WTC11 (cell line): ENCODE data around the gene DDX28. TPM values are rescaled to one million over a fixed set of nuclear protein-coding genes. Genes with fewer than 3 reads are reported as not detected.

Source experiments
- ATAC-seq: fragments of 200-7000 bp; cut with Tn5 transposase; 2 replicates; pipeline ENCODE4 v1.10.0; 2021; ENCODE audit warnings: mild to moderate bottlenecking, moderate library complexity
- Bru-seq: library from RNA; stranded (reverse); fragments of 400-500 nt; gene quantifications from one replicate; lab custom pipeline; 2021; lab: Mats Ljungman, UMichigan
- CTCF ChIA-PET: fragments of 300-600 bp; sonication (Branson Sonifier 250); formaldehyde crosslinking; loops from one replicate; lab custom pipeline; 2021; ENCODE audit warnings: antibody characterized with exemption; lab: Charles Lee
- POLR2A ChIA-PET: fragments of 350-600 bp; sonication (Branson Sonifier 250); formaldehyde crosslinking; loops from one replicate; lab custom pipeline; 2021; ENCODE audit warnings: antibody characterized with exemption; lab: Charles Lee
- DNase-seq: peaks from one replicate; pipeline ENCODE4 v3.0.0; 2021; ENCODE audit warnings: low spot score
- H3K27ac Mint-ChIP-seq: 2 replicates; pipeline ENCODE4 v1.8.0; 2021; ENCODE audit warnings: mixed read lengths
- H3K27me3 Mint-ChIP-seq: 2 replicates; pipeline ENCODE4 v1.8.0; 2021; ENCODE audit warnings: low read depth, mild to moderate bottlenecking, moderate library complexity, mixed read lengths
- H3K36me3 Mint-ChIP-seq: 2 replicates; pipeline ENCODE4 v1.8.0; 2021; ENCODE audit warnings: mixed read lengths
- H3K4me1 Mint-ChIP-seq: 2 replicates; pipeline ENCODE4 v1.8.0; 2022; ENCODE audit warnings: mixed read lengths
- H3K4me3 Mint-ChIP-seq: 2 replicates; pipeline ENCODE4 v1.8.0; 2021; ENCODE audit warnings: mild to moderate bottlenecking, moderate library complexity, mixed read lengths
- H3K9me3 Mint-ChIP-seq: 2 replicates; pipeline ENCODE4 v1.8.0; 2021; ENCODE audit warnings: mixed read lengths
- CREB1 ChIP-seq: sonication (generic); formaldehyde crosslinking; IDR thresholded peaks from 2 replicates; pipeline ENCODE4 v1.8.0; 2023; ENCODE audit warnings: mild to moderate bottlenecking, missing genetic modification reagents
- CREM ChIP-seq: sonication (generic); formaldehyde crosslinking; IDR thresholded peaks from 2 replicates; pipeline ENCODE4 v1.8.1; 2022; ENCODE audit warnings: mild to moderate bottlenecking, missing genetic modification reagents, moderate library complexity
- ESRRA ChIP-seq: sonication (generic); formaldehyde crosslinking; IDR thresholded peaks from 2 replicates; pipeline ENCODE4 v1.8.1; 2022; ENCODE audit warnings: mild to moderate bottlenecking, missing genetic modification reagents, borderline replicate concordance
- JAZF1 ChIP-seq: fragments of 250-450 bp; sonication (Bioruptor Pico); IDR thresholded peaks from 2 replicates; pipeline ENCODE4 v1.9.0; 2021; ENCODE audit warnings: moderate library complexity, mild to moderate bottlenecking, inconsistent platforms
- MXD4 ChIP-seq: fragments of 250-450 bp; sonication (Bioruptor Pico); IDR thresholded peaks from 2 replicates; pipeline ENCODE4 v1.8.0; 2021; ENCODE audit warnings: mild to moderate bottlenecking, moderate library complexity, borderline replicate concordance
- SMAD3 ChIP-seq: sonication (generic); formaldehyde crosslinking; IDR thresholded peaks from 2 replicates; pipeline ENCODE4 v1.8.0; 2022; ENCODE audit warnings: missing genetic modification reagents, mild to moderate bottlenecking, borderline replicate concordance
- TEAD1 ChIP-seq: sonication (generic); formaldehyde crosslinking; IDR thresholded peaks from 2 replicates; pipeline ENCODE4 v1.8.0; 2022; ENCODE audit warnings: mild to moderate bottlenecking, missing genetic modification reagents
- TP53 ChIP-seq: sonication (generic); formaldehyde crosslinking; IDR thresholded peaks from 2 replicates; pipeline ENCODE4 v1.8.1; 2023; ENCODE audit warnings: mild to moderate bottlenecking, missing genetic modification reagents
- ZNF416 ChIP-seq: fragments of 250-450 bp; sonication (Bioruptor Pico); IDR thresholded peaks from 2 replicates; pipeline ENCODE4 v1.9.0; 2021; ENCODE audit warnings: mild to moderate bottlenecking, inconsistent platforms
- long read RNA-seq, 3 experiments: library from RNA in 1 of 3; library from capped mRNA in 1 of 3; library from polyadenylated mRNA in 1 of 3; unstranded in 2 of 3; stranded (forward) in 1 of 3; transcript quantifications; one replicate each; pipeline ENCODE4 v2.0.0, GENCODE V29; 2021
- total RNA-seq: library from RNA; stranded (reverse); gene quantifications from 3 replicates; pipeline ENCODE4 v1.2.3, GENCODE V29; 2021
- TF ChIP-seq, protein P1 (sequence below): fragments of 250-450 bp; sonication (Bioruptor Pico); IDR thresholded peaks from 2 replicates; pipeline ENCODE4 v1.9.0; 2021; ENCODE audit warnings: mild to moderate bottlenecking
- TF ChIP-seq, protein P2 (sequence below): sonication (generic); formaldehyde crosslinking; IDR thresholded peaks from 2 replicates; pipeline ENCODE4 v1.8.1; 2022; ENCODE audit warnings: mild to moderate bottlenecking, missing genetic modification reagents, moderate library complexity, borderline replicate concordance
- TF ChIP-seq, protein P3 (sequence below): sonication (generic); formaldehyde crosslinking; IDR thresholded peaks from 2 replicates; pipeline ENCODE4 v1.8.1; 2022; ENCODE audit warnings: mild to moderate bottlenecking, moderate library complexity, missing genetic modification reagents
- TF ChIP-seq, protein P4 (sequence below): sonication (generic); formaldehyde crosslinking; IDR thresholded peaks from 2 replicates; pipeline ENCODE4 v1.8.1; 2023; ENCODE audit warnings: mild to moderate bottlenecking, missing genetic modification reagents
- TF ChIP-seq, protein P5 (sequence below): sonication (generic); formaldehyde crosslinking; IDR thresholded peaks from 2 replicates; pipeline ENCODE4 v1.8.1; 2023; ENCODE audit warnings: mild to moderate bottlenecking, missing genetic modification reagents, borderline replicate concordance
- TF ChIP-seq, protein P6 (sequence below): sonication (generic); formaldehyde crosslinking; IDR thresholded peaks from 2 replicates; pipeline ENCODE4 v1.8.0; 2023; ENCODE audit warnings: mild to moderate bottlenecking, missing genetic modification reagents
- TF ChIP-seq, protein P7 (sequence below): fragments of 250-450 bp; sonication (Bioruptor Pico); IDR thresholded peaks from 2 replicates; pipeline ENCODE4 v1.9.0; 2021; ENCODE audit warnings: mild to moderate bottlenecking, borderline replicate concordance

Gene DDX28, protein sequence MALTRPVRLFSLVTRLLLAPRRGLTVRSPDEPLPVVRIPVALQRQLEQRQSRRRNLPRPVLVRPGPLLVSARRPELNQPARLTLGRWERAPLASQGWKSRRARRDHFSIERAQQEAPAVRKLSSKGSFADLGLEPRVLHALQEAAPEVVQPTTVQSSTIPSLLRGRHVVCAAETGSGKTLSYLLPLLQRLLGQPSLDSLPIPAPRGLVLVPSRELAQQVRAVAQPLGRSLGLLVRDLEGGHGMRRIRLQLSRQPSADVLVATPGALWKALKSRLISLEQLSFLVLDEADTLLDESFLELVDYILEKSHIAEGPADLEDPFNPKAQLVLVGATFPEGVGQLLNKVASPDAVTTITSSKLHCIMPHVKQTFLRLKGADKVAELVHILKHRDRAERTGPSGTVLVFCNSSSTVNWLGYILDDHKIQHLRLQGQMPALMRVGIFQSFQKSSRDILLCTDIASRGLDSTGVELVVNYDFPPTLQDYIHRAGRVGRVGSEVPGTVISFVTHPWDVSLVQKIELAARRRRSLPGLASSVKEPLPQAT
- total RNA-seq (15.2 to 18.3 TPM (median 17.7 TPM) in 3 replicates), Bru-seq, nascent RNA (percentile 90 among the genes with signal in this experiment)
- long read RNA-seq, experiment 1, transcript DDX28-201 (1 exons, 2,169 nt): major isoform, 55 of 55 reads
- long read RNA-seq, experiment 1, partial matches to known transcripts: 0 of 55 reads
- long read RNA-seq, experiment 1, other reads (novel, unspliced or antisense): 0 of 55 reads
- long read RNA-seq, experiment 2, transcript DDX28-201 (1 exons, 2,169 nt): major isoform, 35 of 35 reads
- long read RNA-seq, experiment 2, partial matches to known transcripts: 0 of 35 reads
- long read RNA-seq, experiment 2, other reads (novel, unspliced or antisense): 0 of 35 reads
- long read RNA-seq, experiment 3, transcript DDX28-201 (1 exons, 2,169 nt): major isoform, 51 of 51 reads
- long read RNA-seq, experiment 3, partial matches to known transcripts: 0 of 51 reads
- long read RNA-seq, experiment 3, other reads (novel, unspliced or antisense): 0 of 51 reads

DNA sequence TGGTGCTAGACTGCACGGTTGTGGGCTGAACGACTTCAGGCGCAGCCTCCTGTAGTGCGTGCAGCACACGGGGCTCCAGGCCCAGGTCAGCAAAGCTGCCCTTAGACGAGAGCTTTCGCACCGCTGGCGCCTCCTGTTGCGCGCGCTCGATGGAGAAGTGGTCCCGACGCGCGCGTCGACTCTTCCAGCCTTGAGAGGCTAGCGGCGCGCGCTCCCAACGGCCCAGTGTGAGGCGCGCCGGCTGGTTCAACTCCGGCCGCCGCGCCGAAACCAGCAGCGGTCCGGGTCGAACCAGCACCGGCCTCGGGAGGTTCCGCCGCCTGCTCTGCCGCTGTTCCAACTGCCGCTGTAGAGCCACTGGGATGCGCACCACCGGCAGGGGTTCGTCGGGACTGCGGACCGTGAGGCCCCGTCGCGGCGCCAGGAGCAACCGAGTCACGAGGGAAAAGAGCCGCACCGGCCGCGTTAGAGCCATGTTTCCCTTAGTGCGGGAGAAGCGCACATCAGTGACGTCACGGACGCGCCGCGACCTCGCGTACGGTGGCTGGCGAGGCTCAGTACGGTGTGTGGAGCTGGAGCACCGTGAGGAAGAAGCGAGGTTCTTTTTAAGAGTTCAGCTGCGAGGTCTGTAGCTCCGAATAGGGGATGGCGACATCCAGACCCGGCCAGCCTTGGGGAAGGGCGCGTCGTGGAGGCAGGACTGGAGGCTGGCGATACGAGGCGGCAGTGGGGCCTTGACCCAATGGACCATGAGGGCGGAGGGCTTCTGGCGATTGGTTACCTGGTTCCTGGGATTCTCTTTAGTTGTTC is at the start of gene DDX28, which contains the start of gene DUS2:
Gene DDX28 (minus strand): TSS at position 505 of the 810 bp plus-strand sequence. CDS start 30 bp downstream, at position 475.
Gene DUS2 (plus strand): TSS at position 557 of the 810 bp plus-strand sequence. CDS start 14,740 bp downstream, outside the sequence.
- H3K4me1 Mint-ChIP-seq: peaks cover 15% of the 10 kb centered on the region
- no peaks in the 10 kb centered on the region for H3K9me3 Mint-ChIP-seq
- H3K27ac Mint-ChIP-seq: peak within 1 kb of the TSS; percentile 100
- H3K27me3 Mint-ChIP-seq: no peaks in the 10 kb centered on the region; the same call in 1 of the 2 replicates
- DNase-seq (peak; percentile 92), ATAC-seq (peak; percentile 67)
- CTCF ChIA-PET: interaction anchor here (0.9 to 3.2 kb wide), 11 partner anchors 17 to 359 kb away, joined by 3 to 17 read pairs (median 3); no protein-coding TSS in a partner anchor
- peaks cover 14% of the 10 kb centered on the region; the same call in 1 of the 2 replicates for H3K36me3 Mint-ChIP-seq
- H3K4me3 Mint-ChIP-seq: peak within 1 kb of the TSS; percentile 100
- POLR2A ChIA-PET: interaction anchor here (0.6 to 1.8 kb wide), 4 partner anchors 18 to 57 kb away, joined by 3 to 9 read pairs (median 8); no protein-coding TSS in a partner anchor
- TF ChIP-seq, protein P1, sequence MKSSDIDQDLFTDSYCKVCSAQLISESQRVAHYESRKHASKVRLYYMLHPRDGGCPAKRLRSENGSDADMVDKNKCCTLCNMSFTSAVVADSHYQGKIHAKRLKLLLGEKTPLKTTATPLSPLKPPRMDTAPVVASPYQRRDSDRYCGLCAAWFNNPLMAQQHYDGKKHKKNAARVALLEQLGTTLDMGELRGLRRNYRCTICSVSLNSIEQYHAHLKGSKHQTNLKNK (CRISPR knock-in tag): no peak
- peak; percentile 21; the same call in 1 of the 2 replicates for TF ChIP-seq TP53 (CRISPR knock-in tag)
- TF ChIP-seq TEAD1 (CRISPR knock-in tag): peak; percentile 79; the same call in 1 of the 2 replicates
- TF ChIP-seq CREB1: peak; percentile 96
- peak; percentile 100 for TF ChIP-seq CREM (CRISPR knock-in tag)
- peak; percentile 84; the same call in 1 of the 2 replicates for TF ChIP-seq SMAD3
- TF ChIP-seq, protein P2, sequence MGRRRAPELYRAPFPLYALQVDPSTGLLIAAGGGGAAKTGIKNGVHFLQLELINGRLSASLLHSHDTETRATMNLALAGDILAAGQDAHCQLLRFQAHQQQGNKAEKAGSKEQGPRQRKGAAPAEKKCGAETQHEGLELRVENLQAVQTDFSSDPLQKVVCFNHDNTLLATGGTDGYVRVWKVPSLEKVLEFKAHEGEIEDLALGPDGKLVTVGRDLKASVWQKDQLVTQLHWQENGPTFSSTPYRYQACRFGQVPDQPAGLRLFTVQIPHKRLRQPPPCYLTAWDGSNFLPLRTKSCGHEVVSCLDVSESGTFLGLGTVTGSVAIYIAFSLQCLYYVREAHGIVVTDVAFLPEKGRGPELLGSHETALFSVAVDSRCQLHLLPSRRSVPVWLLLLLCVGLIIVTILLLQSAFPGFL (CRISPR knock-in tag): no peak; the same call in 1 of the 2 replicates
- TF ChIP-seq ESRRA (CRISPR knock-in tag): peak; percentile 86; the same call in 1 of the 2 replicates
- TF ChIP-seq, protein P3, sequence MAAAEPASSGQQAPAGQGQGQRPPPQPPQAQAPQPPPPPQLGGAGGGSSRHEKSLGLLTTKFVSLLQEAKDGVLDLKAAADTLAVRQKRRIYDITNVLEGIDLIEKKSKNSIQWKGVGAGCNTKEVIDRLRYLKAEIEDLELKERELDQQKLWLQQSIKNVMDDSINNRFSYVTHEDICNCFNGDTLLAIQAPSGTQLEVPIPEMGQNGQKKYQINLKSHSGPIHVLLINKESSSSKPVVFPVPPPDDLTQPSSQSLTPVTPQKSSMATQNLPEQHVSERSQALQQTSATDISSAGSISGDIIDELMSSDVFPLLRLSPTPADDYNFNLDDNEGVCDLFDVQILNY (CRISPR knock-in tag): 0 out of 2 replicates have a peak, but pooled peaks have one; percentile 29
- TF ChIP-seq MXD4: no peak
- TF ChIP-seq, protein P4, sequence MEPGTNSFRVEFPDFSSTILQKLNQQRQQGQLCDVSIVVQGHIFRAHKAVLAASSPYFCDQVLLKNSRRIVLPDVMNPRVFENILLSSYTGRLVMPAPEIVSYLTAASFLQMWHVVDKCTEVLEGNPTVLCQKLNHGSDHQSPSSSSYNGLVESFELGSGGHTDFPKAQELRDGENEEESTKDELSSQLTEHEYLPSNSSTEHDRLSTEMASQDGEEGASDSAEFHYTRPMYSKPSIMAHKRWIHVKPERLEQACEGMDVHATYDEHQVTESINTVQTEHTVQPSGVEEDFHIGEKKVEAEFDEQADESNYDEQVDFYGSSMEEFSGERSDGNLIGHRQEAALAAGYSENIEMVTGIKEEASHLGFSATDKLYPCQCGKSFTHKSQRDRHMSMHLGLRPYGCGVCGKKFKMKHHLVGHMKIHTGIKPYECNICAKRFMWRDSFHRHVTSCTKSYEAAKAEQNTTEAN (CRISPR knock-in tag): peak; percentile 81; the same call in 1 of the 2 replicates
- no peak for TF ChIP-seq ZNF416 (CRISPR knock-in tag)
- TF ChIP-seq, protein P5, sequence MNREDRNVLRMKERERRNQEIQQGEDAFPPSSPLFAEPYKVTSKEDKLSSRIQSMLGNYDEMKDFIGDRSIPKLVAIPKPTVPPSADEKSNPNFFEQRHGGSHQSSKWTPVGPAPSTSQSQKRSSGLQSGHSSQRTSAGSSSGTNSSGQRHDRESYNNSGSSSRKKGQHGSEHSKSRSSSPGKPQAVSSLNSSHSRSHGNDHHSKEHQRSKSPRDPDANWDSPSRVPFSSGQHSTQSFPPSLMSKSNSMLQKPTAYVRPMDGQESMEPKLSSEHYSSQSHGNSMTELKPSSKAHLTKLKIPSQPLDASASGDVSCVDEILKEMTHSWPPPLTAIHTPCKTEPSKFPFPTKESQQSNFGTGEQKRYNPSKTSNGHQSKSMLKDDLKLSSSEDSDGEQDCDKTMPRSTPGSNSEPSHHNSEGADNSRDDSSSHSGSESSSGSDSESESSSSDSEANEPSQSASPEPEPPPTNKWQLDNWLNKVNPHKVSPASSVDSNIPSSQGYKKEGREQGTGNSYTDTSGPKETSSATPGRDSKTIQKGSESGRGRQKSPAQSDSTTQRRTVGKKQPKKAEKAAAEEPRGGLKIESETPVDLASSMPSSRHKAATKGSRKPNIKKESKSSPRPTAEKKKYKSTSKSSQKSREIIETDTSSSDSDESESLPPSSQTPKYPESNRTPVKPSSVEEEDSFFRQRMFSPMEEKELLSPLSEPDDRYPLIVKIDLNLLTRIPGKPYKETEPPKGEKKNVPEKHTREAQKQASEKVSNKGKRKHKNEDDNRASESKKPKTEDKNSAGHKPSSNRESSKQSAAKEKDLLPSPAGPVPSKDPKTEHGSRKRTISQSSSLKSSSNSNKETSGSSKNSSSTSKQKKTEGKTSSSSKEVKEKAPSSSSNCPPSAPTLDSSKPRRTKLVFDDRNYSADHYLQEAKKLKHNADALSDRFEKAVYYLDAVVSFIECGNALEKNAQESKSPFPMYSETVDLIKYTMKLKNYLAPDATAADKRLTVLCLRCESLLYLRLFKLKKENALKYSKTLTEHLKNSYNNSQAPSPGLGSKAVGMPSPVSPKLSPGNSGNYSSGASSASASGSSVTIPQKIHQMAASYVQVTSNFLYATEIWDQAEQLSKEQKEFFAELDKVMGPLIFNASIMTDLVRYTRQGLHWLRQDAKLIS: no peak
- TF ChIP-seq, protein P6, sequence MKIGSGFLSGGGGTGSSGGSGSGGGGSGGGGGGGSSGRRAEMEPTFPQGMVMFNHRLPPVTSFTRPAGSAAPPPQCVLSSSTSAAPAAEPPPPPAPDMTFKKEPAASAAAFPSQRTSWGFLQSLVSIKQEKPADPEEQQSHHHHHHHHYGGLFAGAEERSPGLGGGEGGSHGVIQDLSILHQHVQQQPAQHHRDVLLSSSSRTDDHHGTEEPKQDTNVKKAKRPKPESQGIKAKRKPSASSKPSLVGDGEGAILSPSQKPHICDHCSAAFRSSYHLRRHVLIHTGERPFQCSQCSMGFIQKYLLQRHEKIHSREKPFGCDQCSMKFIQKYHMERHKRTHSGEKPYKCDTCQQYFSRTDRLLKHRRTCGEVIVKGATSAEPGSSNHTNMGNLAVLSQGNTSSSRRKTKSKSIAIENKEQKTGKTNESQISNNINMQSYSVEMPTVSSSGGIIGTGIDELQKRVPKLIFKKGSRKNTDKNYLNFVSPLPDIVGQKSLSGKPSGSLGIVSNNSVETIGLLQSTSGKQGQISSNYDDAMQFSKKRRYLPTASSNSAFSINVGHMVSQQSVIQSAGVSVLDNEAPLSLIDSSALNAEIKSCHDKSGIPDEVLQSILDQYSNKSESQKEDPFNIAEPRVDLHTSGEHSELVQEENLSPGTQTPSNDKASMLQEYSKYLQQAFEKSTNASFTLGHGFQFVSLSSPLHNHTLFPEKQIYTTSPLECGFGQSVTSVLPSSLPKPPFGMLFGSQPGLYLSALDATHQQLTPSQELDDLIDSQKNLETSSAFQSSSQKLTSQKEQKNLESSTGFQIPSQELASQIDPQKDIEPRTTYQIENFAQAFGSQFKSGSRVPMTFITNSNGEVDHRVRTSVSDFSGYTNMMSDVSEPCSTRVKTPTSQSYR (CRISPR knock-in tag): no peak
- no peak for TF ChIP-seq JAZF1 (CRISPR knock-in tag)
- TF ChIP-seq, protein P7, sequence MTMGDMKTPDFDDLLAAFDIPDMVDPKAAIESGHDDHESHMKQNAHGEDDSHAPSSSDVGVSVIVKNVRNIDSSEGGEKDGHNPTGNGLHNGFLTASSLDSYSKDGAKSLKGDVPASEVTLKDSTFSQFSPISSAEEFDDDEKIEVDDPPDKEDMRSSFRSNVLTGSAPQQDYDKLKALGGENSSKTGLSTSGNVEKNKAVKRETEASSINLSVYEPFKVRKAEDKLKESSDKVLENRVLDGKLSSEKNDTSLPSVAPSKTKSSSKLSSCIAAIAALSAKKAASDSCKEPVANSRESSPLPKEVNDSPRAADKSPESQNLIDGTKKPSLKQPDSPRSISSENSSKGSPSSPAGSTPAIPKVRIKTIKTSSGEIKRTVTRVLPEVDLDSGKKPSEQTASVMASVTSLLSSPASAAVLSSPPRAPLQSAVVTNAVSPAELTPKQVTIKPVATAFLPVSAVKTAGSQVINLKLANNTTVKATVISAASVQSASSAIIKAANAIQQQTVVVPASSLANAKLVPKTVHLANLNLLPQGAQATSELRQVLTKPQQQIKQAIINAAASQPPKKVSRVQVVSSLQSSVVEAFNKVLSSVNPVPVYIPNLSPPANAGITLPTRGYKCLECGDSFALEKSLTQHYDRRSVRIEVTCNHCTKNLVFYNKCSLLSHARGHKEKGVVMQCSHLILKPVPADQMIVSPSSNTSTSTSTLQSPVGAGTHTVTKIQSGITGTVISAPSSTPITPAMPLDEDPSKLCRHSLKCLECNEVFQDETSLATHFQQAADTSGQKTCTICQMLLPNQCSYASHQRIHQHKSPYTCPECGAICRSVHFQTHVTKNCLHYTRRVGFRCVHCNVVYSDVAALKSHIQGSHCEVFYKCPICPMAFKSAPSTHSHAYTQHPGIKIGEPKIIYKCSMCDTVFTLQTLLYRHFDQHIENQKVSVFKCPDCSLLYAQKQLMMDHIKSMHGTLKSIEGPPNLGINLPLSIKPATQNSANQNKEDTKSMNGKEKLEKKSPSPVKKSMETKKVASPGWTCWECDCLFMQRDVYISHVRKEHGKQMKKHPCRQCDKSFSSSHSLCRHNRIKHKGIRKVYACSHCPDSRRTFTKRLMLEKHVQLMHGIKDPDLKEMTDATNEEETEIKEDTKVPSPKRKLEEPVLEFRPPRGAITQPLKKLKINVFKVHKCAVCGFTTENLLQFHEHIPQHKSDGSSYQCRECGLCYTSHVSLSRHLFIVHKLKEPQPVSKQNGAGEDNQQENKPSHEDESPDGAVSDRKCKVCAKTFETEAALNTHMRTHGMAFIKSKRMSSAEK (CRISPR knock-in tag): no peak
